ENCODE measurements around the gene CAPZB.

The CAPZB gene

DNA sequence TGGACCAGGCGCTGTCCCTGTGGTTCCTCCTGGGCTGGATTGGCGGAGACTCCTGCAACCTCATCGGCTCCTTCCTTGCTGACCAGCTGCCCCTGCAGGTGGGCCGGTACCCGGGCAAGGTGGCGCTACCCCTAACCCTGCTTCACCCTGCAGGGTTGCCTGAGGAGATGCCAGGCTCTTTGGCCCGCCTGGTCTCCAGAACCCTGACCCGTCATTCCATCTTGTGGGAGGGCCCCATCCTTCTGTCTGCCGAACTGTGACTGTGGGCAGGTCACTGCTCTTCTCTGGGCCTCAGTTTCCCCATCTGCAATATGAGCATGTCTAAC lies 160.7 kb downstream of the CAPZB start:
- DNase-seq: no peak

DNA sequence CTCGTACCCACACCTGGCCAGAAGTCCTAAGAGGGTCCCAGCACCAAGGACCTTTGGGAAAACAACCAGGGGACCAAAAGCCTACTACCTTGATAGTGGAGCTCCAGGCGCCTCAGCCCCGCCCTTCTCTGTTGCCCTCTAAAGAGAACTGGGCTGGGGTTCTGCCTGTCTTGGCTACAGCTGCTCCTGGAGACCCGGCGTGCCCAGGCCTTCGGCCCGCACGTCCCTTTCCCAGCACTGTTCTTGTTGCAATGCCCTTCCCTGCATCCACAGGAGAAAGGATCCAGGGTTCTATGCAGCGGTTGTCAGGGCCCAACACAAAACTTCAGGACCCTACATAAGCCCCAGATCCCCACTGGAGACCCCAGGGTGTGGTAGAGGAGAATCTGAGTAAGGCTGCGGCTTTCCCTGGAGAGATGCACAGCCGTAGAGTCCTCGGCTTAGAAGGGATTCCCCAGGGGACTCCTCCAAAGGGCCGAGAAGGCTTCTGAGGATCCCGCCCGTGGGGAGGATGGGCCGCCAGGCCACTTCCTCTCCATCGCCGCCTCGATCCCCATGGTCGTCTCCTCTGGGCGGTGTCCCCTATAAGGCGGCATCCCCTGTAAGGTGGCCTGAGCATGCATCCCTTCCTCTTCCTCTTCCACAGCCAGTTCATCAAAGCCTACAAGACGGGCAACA lies 161.2 kb downstream of the CAPZB start:
- no peak for DNase-seq

DNA sequence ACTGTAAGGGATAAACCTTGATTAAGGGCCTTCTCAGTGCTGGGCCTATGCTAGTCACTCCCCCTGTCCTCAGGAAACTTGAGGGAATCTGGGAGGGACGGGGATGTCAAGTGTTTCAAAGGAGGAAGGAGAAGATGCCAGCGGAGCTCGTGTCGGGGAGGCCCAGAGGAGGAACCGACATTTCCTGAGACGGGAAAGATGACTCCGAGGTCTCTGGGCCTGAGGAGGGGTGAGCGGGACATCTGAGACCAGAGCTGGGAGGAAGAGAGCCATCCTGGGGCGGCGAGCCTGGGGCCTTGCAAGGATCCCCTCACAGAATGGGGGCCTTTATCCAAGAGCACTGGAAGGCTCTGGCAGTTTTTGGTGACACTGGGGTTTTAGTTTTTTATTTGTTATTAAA lies 162.9 kb downstream of the CAPZB start:
- DNase-seq: no peak

DNA sequence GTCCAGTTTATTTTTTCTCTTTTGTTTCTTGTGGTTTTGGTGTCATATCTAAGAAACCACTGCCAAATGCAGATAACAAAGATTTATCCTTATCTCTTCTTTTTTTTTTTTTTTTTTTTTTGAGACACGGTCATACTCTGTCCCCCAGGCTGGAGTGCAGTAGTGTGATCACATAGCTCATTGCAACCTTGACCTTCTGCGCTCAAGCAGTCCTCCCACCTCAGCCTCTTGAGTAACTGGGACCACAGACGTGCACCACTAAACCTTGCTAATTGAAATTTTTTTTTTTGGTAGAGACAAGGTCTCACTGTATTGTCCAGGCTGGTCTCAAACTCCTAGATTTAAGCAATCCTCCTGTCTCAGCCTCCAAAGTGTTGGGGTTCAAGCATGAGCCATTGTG lies 164.3 kb downstream of the CAPZB start:
- no peak for DNase-seq

DNA sequence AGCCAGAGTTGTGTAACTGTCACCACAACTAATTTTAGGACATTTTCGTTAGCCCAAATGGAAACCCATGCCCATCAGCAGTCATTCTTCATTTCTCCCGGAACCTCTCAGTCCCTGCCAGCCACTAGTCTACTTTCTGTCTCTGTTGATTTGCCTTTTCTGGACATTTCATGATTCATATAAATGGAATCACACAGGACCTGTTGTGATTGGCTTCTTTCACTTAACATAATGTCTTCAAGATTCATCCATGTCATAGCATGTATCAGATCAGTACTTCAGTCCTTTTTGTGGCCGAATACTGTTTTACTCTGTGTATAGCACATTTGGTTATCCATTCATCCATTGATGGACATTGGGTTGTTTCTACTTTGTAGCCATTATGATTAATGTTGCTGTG lies 166.1 kb downstream of the CAPZB start:
- no peak for DNase-seq

DNA sequence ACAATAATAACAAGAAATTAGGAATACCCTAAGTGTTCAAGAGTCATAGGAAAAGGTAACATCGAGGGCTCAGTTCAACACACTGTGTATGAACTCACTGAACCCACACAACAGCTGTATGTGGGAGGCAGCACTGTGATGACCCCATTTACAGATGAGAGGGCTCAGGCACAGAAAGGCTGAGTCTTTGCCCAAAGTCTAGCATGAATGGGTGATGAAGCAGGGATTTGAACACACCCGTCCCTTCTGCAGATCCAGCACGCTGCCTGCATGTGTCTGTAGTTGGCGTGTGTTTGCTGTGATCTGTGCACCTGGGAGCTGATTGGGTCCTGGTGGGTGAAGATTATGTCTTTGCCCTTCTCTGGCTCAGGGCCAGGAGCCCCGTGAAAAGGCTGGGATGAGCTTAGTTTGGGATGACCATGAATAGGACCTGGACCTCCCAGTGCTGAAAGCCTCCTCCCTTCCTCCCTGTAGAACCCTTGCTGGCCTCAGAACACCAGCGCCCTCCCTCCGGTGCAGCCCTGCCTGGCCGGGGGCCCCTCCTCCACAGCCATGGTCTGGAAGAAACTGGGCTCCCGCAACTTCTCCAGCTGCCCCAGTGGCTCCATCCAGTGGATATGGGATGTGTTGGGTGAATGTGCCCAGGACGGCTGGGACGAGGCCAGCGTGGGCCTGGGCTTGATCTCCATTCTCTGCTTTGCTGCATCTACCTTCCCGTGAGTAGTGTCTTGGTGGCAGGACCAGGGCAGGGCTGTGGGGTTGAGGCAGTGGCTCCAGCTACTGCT lies 168.0 kb downstream of the CAPZB start:
- DNase-seq: no peak

DNA sequence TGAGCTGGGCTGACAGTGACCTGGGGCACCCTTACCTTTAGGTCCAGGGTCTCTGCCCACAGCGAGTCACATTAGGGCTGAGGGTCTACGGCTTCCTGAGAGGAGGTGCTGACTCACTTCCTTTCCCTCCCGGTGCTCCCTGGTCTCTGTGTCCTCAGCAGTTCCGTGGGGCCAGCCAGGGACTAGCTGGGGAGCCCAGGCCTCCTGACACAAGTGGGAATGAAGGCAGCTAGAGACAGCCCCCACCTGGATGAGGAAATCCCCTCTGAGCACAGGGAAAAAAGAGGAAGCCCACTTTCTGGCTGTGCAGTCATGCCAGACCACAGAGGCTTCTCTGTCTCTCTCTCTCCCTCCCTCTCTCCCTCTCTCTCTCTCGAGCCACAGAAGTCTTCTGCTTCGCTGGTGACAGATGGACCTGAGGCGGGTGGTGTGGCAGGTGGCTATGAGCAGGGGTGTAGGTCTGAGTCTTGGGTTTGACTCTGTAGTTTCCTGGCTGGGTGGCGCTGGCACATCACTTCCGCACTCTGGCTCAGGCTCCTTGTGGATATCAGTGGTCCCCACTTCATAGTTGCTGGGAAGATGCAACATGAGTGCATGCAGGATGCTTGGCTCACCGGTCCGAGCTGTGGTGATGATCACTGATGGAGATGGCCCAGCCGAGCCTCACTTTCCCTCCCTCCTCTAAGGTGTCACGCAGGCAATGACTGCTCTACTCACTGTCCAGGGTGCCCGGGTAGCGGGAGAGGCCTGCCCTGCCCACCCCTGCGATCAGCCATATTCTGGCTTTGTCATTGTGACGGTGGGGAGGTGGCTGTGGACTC lies 169.8 kb downstream of the CAPZB start:
- peak; percentile 47 for DNase-seq

DNA sequence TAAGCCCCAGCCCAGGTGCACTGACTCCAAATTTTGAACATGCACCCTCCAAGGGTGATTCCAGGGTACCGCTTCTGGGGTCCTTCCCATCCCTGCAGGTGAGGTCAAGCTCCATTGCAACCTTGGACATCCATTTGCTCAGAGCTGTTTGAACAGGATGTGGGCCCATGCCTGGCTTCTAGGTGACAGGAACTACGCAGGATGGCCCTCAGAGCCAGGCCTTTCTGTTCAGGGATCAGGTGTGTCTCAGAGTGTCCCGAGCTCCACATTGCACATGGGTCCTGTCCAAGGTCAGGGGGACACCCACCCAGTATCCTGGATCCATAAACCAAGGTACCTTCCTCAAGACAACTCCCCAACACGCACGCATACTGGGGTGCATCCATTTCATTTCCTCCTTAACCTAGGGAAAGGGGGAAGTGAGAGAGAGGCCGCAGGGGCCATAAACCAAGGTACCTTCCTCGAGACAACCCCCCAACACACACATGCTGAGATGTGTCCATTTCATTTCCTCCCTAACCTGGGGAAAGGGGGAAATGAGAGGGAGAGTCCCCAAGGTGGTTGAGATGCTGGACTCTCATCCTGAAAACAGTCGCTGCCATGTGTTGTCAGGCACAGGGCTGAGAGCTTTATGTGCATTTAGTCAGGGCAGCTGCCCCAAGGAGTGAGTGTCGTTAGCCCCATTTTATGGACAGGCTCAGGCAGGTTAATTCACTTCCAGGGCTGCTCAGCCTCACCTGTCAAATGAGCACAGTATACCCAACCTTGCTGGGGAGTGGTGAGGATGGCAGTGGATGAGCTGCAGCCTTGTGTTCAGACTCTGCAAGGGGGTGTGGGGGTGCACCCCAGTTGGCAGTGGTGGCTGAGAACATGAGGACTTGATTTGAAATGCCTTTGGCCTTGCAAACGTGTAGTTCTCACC lies 171.1 kb downstream of the CAPZB start:
- no peak for DNase-seq

DNA sequence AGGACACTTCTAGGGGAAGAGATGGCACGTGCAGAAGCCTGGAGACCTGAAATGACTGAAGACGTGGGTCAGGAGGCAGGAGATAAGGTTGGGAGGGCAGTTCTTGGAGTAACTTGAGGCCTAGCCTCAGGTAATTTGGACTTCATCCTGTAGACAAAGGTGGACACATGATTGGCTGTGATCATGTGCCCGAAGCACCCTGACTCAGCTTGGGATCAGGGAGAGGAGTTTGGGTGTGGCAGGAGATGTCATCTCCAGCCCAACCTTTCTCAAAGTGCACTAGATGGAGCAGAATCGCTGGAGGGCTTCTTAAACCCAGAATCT lies 171.7 kb downstream of the CAPZB start:
- DNase-seq: no peak

DNA sequence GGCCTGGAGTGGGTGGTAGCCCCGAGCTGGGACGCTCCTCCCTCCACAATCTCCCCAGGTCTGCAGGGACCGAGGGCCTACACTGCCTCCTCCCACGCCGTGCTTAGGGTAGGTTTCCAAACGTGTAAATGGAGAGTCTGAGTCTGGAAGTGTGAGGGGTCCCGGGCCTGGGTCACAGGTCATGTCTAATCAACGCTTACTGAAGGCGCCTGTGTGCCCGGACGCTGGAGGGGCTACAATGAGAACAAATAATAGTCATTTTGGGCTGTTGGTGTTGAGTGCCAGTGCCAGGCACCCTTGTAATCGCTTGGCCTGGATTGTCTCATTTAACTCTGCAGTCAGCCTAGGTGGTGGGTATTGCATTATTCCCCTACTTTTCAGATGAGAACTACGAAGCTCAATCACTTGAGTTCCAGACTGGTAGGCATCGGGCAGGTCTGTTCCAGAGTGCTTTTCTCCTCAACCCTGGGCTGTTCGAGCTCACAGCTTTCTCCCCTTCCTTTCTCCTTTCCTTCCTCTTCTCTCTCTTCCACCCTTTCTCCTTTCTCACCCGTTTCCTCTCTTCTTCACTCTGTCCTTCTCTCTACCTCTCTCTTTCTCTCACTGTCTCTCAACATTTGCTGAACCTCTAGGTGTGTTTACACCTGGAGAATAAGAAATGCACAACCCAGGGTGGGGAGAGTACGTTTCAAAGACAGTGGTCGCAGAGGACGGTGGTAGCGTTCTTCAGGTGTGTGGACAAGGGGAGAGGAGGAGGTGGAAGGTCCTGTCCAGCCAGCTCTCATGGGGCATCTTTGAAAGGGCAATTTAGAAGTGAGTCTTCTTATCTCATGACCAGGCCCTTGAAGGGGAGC lies 172.3 kb downstream of the CAPZB start:
- DNase-seq: no peak

DNA sequence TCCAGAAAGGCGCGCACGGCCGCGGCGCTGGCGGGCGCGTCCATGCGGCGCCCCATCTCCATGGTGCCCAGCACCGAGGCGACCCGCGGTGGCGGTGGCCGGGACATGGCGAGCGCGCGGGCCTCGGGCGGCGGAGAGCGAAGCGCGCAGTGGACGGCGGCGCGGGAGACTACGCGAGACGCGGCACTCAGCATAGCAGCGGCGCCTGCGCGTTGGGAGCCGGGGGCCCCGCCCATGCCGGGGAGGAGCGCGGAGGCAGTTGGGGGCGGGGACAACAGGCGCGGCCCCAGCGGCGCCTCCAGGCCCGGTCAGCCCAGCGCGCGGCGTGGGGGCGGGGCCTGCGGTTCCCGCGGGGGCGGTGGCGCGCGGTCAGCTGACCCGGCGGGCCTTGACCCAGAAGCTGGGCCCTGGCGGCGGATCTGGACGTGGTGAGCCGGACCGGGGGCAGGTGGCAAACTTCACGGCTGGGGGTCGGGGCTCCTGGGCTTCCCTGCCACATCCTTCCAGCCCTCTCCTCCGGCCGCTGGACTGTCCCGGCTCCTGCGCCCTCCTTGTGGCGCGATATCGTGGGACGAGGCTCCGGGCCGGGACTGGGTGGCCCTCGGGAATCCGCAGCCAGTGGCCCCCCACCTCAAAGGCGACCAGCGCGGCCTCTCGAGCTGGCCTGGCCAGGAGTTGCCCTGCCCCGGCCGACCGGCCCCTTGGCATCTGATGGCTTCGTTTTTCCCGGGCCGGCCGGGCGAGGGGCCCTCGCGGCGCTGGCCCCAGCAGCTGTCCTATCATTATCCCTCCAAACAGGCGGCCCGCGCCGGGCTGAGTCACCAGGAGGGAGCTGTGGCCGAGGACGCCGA lies 173.2 kb downstream of the CAPZB start, which contains the start of the genes AKR7A2 and SLC66A1:
AKR7A2 (minus strand) TSS at position 214 of the 851 bp plus-strand sequence; CDS start at position 194, 20 bp downstream.
SLC66A1 (plus strand) TSS at position 396 of the 851 bp plus-strand sequence. CDS start 5,352 bp downstream, outside the sequence.
- DNase-seq: peak; percentile 92

DNA sequence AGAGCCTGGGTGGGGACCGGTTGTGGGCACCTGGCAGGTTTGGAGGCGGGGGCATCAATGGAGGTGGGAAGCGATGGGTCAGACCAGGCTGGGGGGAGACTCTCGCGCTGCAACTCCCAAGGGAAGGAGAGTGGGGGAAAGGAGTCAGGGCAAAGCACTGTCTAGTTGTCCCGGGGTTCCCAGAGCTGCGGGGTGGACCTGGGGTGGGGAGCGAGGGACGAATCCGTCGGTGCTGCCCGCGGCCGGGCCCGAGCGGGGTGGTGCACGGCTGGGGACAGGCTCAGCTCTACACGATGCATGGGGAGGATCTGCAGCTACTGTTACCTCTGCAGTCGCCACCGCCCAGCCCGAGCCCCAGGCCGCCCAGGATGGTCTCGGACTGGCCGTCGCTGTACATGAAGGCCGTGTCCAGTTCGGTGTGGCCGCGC lies 173.8 kb downstream of the CAPZB start:
- no peak for DNase-seq

DNA sequence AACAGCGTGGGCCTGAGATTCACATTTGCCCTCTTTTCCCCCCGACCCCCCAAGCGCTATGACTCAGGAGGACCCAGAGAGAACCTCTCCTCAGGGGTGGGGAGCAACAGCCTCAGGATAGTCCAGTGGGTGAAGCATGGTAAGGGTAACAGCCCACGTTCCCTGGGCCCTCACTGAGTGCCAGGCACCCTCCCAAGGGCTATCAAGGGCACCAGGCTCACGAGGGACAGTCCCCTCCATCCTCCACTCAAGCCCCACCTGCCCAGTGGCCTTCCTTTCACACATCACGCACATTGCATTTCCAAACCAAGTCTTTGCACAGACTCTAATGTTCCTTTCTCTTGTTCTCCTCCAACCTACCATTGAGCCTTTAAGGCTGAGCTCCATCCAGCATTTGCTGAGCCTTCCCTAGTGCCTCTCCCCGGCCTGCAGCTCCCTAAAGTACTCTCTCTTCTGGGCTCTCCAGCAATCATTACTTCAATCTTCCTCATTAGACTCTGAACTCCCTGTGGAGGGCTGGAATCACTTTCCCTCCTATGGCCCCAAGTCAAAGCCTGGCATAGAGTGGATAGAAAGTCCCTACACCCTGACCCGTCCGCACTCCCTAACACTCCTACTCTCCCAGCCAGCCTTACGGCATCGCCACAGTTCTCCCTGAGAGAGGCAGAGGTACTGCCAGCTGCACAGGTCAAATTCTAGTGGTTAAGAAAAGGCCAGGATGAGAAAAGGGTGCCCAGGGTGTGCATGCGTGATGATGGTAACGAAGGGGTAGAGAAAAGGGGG lies 174.4 kb downstream of the CAPZB start:
- no peak for DNase-seq

DNA sequence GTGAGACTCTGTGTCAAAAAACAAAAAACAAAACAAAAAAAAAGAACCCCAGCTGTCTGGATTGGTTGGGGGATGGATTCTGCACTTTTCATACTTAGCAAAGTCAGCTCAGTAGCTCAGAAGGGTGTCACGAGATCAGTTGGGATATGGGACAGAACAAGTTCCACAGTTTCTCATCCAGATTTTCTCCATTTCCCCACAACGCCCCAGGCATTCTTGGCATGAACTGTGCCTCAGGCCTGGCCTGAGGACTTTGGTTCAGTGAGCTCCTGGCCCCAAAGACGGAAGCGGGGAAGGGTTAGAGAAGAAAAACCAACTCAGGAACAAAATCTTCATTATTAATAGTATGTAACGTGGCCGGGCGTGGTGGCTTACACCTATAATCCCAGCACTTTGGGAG lies 175.3 kb downstream of the CAPZB start:
- DNase-seq: no peak

DNA sequence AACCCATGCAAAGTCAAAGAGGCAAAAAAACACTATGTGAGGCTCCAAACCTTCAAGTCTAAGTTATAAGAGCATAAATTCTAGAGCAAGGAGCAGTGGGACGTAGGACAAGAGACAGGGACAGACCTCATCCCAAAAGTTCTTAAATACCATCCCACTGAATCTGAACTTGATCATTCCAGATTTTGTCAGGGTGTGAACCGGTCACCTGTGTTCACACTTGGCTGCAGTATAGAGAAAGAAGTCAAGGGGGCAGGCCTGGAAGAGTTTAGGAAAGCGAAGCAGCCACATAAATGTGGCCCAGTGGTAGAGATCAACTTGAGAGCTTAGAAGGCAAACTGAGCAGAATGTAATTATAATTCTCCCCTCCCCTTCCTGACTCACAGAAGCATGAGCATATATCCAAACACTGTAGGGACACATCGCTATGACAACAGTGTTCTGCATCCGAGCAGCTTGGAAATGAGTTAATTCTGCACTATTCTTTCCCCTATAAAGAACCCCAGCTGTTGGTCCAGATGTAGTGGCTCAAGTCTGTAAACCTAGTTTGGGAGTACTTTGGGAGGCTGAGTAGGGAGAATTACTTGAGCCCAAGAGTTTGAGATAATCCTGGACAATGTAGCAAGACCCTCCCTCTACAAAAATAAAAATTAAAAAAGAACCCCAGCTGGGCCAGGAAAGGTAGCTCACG lies 176.1 kb downstream of the CAPZB start:
- peak; percentile 72 for DNase-seq

DNA sequence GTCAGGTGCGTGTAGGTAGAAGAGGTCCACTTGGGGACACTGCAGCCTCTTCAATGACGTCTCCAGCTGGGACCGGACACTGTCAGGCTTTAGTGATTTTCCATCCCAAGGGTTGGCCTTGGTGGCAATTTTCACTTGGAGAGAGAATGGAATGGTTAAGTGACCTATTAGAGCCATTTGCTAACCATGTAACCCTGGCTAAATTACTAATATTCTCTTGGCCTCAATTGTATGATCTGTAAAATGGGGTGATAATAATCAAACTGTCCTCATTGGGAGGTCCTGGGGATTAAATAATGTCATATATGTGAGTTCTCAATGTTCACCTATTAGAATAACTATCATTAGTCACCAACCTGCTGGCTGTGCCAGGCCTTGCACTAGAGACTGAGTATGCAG lies 176.8 kb downstream of the CAPZB start:
- DNase-seq: no peak

DNA sequence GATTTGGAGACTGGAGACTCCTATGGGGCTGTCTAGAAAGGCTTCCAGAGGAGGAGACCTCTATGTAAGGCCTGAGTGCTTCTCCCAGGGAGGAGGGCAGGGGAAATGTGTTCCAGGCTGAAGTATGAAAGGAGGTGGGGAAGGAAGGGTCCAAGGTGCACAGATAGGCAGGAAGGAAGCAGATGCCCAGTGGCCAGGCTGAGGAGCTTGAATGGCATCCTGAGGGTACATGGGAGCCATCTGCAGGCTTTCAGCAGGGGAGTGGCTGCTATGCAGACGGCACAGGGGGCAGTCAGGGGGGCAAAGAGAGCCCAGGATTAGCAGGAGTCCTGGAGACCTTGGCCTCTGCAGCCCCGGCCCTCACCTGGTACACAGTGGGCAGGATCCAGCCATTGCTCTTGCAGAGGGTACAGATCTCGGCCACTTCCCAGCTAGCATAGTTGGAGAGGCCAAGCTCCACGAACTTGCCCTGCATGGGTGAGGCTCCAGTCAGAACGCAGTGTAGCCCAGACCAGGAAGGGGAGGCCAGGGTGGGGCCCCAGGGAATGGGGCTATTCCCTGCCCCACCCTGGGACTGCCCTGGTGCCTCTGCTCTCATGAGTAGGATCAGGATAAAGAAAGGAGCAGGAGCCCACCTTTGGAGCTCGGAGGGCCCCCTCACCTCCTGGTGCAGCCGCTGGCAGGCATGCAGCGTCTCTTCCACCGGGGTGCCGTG lies 177.4 kb downstream of the CAPZB start:
- no peak for DNase-seq

DNA sequence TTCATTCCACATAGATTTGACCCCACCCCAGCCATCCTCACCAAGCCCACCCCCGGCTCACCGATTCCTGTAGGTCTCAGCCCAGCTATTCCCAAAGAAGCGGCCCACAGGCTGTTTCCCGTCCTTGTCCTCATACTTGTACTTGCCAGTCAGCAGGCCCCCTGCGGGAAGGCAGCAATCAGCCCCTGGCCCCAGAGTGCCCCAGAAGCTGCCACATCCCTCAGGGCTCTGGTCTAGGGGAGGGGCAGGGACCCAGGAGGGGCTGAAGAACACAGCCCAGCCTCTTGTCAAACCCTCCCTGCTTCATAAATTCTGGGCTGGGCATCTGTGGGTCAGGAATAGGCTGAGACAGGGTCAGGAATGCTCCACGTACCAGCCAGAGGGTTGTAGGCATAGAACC lies 178.4 kb downstream of the CAPZB start:
- no peak for DNase-seq

DNA sequence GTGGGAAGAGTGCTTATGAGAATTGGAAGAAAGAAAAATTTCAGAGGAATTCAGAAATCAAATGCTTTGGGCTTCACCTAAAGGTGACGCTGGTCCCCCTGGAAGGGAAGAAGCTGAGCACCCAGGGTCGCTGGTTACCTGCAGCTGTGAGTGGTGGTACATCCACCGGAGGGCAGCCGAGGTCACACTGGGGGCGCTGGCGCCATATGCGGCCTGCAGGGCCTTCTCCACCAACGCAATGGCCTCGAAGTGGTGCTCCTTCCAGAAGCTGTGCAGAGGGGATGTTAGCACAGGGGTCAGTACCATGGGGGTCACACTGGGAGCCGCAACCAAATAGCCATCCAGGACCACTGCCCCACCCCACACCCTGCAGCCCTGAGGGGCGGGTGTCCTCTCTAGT lies 179.5 kb downstream of the CAPZB start:
- DNase-seq: no peak

Measured in fibroblast of skin of right quadriceps (primary cell).